Nephron progenitor cell (in vitro differentiated cells): ENCODE results near the gene ZNF280D.

ENCODE experiments used
- DNase-seq: peaks from one replicate; pipeline ENCODE4 v3.0.0; 2021
- H3K27ac Mint-ChIP-seq: 2 replicates; pipeline ENCODE4 v1.8.0; 2021; ENCODE audit warnings: mild to moderate bottlenecking, moderate library complexity, mixed read lengths
- H3K27me3 Mint-ChIP-seq: 2 replicates; pipeline ENCODE4 v1.8.0; 2021; ENCODE audit warnings: mild to moderate bottlenecking, low read depth, mixed read lengths; ENCODE audit not compliant: poor library complexity
- H3K36me3 Mint-ChIP-seq: 2 replicates; pipeline ENCODE4 v1.8.0; 2021; ENCODE audit warnings: low read depth, mixed read lengths
- H3K4me1 Mint-ChIP-seq: 2 replicates; pipeline ENCODE4 v1.8.0; 2021; ENCODE audit warnings: mixed read lengths
- H3K4me3 Mint-ChIP-seq: 2 replicates; pipeline ENCODE4 v1.8.0; 2021; ENCODE audit warnings: mild to moderate bottlenecking, moderate library complexity, mixed read lengths
- H3K9me3 Mint-ChIP-seq: 2 replicates; pipeline ENCODE4 v1.8.0; 2021; ENCODE audit warnings: mild to moderate bottlenecking, moderate library complexity, mixed read lengths
- TF ChIP-seq, protein P1 (sequence below): fragments of 200-600 bp; sonication (generic); IDR thresholded peaks from 2 replicates; pipeline ENCODE4 v1.5.0; 2021; ENCODE audit warnings: antibody characterized with exemption

The ZNF280D gene

DNA sequence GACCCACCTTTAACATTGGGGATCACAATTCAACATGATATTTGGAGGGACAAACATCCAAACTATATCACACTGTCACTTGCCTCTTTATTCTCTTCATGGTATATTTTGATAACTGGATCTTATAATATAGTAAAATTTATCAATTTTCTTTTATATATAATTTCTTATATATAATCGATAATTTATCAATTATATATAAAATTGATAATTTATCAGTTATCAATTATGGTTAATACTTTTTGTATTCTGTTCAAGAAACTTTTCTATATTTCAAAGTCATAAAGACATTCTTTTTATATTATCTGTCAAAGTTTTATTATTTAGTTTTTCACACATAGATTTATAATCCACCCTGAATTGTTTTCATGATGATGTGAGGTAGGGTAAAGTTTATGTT, 132.9 kb downstream of the ZNF280D start:
- no peak for DNase-seq
- H3K27ac Mint-ChIP-seq = no peak overlapping the region
- no peaks in the 10 kb centered on the region for H3K27me3 Mint-ChIP-seq
- TF ChIP-seq, protein P1, sequence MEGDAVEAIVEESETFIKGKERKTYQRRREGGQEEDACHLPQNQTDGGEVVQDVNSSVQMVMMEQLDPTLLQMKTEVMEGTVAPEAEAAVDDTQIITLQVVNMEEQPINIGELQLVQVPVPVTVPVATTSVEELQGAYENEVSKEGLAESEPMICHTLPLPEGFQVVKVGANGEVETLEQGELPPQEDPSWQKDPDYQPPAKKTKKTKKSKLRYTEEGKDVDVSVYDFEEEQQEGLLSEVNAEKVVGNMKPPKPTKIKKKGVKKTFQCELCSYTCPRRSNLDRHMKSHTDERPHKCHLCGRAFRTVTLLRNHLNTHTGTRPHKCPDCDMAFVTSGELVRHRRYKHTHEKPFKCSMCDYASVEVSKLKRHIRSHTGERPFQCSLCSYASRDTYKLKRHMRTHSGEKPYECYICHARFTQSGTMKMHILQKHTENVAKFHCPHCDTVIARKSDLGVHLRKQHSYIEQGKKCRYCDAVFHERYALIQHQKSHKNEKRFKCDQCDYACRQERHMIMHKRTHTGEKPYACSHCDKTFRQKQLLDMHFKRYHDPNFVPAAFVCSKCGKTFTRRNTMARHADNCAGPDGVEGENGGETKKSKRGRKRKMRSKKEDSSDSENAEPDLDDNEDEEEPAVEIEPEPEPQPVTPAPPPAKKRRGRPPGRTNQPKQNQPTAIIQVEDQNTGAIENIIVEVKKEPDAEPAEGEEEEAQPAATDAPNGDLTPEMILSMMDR = no peak
- H3K36me3 Mint-ChIP-seq = peaks cover 17% of the 10 kb centered on the region
- H3K9me3 Mint-ChIP-seq = peaks cover 41% of the 10 kb centered on the region
- H3K4me1 Mint-ChIP-seq = no peaks in the 10 kb centered on the region
- H3K4me3 Mint-ChIP-seq = no peak overlapping the region

DNA sequence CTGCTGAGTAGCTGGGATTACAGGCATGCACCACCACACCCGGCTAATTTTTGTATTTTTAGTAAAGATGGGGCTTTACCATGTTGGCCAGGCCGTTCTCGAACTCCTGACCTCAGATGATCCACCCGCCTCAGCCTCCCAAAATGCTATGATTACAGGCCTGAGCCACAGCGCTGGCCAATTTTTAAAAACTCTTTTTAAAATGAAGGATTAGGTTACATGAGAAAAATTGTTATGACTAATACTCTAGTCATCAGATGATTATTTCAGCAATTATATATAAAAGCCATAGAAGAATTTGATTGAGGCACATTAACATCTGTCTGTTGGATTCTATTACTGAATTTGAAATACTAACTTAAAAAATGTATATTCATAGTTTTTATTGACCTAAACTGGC, 134.3 kb downstream of the ZNF280D start:
- Mint-ChIP-seq H3K9me3 (peaks cover 31% of the 10 kb centered on the region), H3K27me3 (no peaks in the 10 kb centered on the region), H3K36me3 (peaks cover 17% of the 10 kb centered on the region), H3K4me1 (no peaks in the 10 kb centered on the region), H3K27ac (no peak overlapping the region), H3K4me3 (no peak overlapping the region)
- DNase-seq = no peak
- TF ChIP-seq, protein P1 = no peak

DNA sequence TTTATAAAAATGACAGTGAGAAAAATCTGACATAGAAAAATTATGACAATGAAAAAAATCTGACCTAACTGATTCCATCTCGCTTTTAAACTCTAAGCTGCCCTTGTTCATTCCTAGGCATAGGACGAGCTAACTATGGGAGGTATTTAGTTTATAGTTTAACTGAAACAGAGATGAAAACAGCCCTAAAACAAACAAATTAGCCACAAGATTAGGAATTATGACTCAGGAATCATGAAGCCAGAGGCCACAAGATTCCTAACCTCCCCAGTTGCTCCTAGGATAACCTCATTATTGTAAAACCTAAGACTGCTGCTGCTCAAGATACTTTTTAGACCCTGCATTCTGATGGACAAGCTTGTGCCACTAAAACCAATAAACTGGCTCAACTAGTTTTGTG, 145.6 kb downstream of the ZNF280D start:
- H3K36me3 Mint-ChIP-seq = peaks cover 13% of the 10 kb centered on the region
- no peak overlapping the region for H3K27ac Mint-ChIP-seq
- no peak overlapping the region for H3K4me3 Mint-ChIP-seq

DNA sequence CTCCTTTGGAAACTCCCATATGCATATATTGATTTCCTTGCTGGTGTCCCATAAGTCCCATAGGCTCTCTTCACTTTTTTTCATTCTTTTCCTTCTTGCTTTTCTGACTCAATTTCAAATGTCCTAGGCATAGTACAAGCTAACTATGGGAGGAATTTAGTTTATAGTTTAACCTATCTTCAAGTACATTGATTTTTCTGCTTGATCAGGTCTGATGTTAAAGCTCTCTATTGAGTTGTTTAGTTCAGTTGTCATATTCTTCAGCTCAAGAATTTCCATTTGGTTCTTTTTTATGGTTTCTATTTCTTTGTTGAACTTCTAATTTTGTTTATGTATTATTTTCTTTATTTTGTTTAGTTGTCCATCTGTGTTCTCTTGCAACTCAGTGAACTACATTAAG, 147.1 kb downstream of the ZNF280D start:
- TF ChIP-seq, protein P1 = no peak
- no peak overlapping the region for H3K27ac Mint-ChIP-seq
- peaks cover 5% of the 10 kb centered on the region for H3K27me3 Mint-ChIP-seq
- H3K4me3 Mint-ChIP-seq = no peak overlapping the region
- H3K4me1 Mint-ChIP-seq = no peaks in the 10 kb centered on the region
- no peak for DNase-seq
- peaks cover 13% of the 10 kb centered on the region for H3K36me3 Mint-ChIP-seq
- peaks cover 46% of the 10 kb centered on the region for H3K9me3 Mint-ChIP-seq

More for the DNA sequence above, 145.6 kb downstream of the ZNF280D start:
- Mint-ChIP-seq H3K9me3 (peaks cover 46% of the 10 kb centered on the region), H3K4me1 (no peaks in the 10 kb centered on the region), H3K27me3 (peaks cover 5% of the 10 kb centered on the region)
- no peak for DNase-seq
- TF ChIP-seq, protein P1 = no peak

DNA sequence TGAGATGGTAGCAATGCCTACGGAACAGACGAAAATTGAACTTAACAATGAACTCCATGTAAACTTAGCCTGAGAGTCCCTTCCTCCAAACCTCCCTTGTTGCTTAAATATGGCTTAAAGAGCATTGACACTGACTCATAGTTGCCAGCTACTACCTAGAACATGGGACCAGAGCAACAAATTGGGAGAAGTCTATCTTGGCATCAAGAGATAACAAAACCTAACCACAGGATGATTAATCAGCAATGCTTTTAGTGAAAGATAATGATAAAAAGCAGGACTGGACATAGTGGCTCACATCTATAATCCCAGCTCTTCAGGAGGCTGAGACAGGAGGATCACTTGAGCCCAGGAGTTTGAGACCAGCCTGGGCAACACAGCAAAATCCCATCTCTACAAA, 150.5 kb downstream of the ZNF280D start:
- Mint-ChIP-seq H3K4me1 (no peaks in the 10 kb centered on the region), H3K9me3 (peaks cover 40% of the 10 kb centered on the region), H3K4me3 (no peak overlapping the region), H3K36me3 (peaks cover 13% of the 10 kb centered on the region), H3K27ac (no peak overlapping the region), H3K27me3 (peaks cover 8% of the 10 kb centered on the region)
- TF ChIP-seq, protein P1 = no peak
- no peak for DNase-seq
